Fibroblast of peridontal ligament (primary cell): Measurements from ENCODE around the gene TADA2B.
A peak's percentile ranks its signal among the peaks of the same experiment; 100 is the strongest.
"Not testable (repeated sequence)": the region's sequence is repeated elsewhere in the genome, so short reads cannot be mapped to it uniquely, and the experiment has no call there.

Experiments
- DNase-seq: peaks from one replicate; pipeline ENCODE4 v3.0.0-alpha.2; 2010; ENCODE audit errors: extremely low read depth

TADA2B gene

DNA sequence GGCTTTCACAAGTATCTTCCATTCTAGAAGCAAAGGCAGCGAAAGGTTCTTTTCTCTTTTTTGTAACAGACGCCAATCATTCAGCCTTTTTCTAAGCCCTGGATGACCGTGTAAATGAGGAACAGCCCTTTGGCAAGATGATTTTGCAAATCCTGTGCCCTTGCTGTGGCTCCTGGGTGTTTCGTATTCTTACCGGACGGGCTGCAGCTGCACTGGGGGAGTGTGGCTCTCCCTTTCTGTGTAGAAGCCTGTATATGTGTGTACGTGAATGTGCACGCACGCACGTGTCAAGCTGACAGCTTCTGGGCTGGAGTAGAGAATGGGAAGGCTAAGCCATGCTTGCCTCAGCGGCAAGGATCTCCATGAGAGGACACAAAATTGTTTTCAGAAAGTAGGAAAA is 16.5 kb downstream of the TADA2B start:
- DNase-seq, result no peak

DNA sequence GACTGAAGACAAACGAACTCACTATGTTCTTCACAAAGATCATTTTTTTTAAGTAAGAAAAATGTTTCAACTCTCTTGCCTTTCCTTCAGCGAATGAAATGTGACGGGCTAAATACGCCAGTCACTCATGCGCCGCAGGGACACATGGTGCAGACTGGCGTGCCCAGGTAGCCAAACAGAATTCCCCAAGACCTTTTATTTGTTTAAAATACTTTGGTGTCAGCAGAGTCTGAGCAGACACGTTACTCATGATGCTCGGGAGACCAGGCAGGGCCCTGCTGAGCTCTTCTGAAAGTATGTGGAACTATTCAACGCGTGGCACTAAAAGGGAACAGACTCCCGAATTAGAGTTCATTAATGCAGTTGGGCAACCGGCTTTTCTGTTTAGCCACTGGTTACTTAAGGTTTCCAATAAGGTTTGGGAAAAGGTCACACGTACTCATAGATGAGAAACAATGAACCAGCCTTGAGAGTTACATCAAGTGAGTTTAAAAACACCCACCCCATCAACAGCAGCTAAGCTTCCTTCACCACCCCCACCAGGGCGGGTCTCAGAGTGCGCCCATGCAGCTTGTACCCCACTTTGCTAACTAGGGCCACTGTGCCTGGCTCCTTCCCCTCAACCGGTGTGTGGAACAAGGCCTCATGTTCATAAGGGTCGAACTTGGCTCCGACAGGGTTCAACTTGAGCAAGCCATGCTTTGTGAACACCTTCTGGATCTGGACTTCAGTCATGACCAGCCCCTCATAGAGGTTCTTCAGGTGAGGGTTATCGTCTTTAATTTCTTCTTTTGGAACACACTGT is 17.4 kb downstream of the TADA2B start:
- no peak for DNase-seq

DNA sequence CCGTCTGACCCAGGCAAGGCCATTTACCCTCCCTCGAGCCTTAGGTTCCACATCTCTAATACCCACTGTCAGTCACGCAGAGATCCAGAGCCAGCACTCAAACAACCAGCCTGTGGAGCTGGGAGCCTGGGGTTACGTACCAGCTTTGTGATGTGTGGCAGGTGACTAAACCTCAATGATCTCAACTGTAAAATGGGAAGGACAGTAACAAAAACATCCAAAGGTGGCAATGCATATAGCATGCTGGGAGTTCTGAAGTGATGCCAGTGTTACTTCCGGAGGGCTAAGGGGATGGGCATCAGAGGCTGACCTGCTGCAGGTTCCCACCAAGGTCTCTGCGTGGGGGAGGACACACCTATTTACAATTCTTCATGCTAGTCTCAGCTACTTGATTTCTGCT is 18.6 kb downstream of the TADA2B start:
- no peak for DNase-seq

DNA sequence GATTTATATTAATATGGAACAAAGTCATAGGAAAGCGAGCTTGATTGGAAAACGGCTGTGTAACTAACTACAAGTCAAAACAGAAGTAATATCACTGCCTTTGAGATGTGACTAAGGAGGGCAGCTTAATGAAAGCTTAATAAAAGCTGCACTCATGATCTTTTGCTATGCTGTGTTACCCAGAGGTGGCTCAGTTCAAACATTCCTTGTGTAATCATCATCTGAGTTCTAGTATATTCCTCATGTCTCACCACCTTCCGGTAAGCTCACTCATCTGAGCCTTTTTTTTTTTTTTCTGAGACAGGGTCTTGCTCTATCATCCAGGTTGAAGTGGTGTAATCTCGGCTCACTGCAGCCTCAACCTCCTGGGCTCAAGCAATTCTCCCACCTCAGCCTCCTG is 19.6 kb downstream of the TADA2B start:
- DNase-seq, result no peak

DNA sequence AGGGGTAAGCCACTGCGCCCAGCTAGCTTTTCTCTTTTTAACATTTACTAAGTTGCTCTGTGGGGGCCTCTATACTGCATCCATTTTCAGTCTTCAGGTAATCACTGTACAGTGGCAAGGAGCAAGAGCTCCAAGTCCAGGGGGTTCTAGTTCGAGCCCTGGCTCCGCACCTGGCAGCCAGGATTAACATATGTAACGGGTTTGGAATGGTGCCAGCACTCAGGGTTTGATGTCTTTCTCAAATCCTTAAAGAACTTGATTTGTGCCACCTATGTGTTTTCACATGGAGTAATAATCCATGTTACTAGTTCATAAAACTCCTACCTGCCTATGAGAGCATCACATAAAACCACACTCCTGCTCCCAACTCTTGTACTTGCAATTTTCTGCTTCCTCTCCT is 20.2 kb downstream of the TADA2B start:
- no peak for DNase-seq

DNA sequence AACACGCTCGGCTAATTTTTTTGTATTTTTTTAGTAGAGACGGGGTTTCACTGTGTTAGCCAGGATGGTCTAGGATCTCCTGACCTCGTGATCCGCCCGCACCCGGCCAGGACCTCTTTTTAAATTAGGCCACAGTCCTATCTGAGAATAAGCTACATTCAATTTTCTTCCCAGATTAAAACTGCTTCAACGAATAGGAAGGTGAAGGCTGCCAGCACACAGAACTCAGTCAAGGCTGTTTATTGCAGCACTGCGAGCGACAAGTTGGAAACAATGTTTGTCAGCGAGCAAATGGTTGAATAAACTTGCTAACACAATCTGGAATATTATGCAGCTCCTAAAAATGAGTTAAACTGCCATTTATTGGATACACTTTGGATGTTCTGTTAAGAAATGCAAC is 22.8 kb downstream of the TADA2B start:
- no peak for DNase-seq

DNA sequence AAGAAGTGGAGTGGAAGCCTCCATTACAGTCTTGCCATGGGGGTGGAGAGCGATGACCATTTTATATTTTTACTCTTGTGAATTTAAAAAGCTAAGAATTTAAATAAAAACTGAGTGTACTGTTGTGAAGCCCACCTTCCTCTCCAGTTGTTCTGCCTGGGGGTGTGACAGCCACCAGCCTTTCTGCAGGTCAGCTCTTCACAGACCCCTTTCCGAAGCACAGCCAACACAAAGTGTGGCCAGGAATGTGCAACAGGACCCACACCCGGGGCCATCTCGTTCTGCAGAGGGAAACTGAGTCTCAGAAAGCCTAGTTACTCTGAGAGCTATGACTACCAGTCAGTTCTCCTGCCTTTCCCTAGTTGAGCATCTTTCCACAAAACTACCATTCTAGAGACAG is 23.3 kb downstream of the TADA2B start:
- no peak for DNase-seq

DNA sequence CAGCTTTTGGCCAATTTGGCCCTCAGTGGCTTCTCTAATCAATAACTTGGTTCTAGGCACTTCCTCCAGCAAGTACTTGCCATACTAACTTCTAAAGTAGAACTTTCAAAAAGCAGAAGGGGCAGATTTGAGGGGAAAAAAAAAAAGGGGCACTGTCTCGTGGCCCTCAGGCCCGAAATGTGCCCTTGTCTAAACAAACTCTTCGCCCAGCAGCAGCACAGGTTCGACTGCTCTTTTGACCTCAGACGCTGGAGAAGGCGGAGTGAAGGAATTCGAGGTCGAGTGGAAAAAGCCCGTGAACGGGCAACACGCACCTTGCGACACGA is 23.9 kb downstream of the TADA2B start:
- no peak for DNase-seq

DNA sequence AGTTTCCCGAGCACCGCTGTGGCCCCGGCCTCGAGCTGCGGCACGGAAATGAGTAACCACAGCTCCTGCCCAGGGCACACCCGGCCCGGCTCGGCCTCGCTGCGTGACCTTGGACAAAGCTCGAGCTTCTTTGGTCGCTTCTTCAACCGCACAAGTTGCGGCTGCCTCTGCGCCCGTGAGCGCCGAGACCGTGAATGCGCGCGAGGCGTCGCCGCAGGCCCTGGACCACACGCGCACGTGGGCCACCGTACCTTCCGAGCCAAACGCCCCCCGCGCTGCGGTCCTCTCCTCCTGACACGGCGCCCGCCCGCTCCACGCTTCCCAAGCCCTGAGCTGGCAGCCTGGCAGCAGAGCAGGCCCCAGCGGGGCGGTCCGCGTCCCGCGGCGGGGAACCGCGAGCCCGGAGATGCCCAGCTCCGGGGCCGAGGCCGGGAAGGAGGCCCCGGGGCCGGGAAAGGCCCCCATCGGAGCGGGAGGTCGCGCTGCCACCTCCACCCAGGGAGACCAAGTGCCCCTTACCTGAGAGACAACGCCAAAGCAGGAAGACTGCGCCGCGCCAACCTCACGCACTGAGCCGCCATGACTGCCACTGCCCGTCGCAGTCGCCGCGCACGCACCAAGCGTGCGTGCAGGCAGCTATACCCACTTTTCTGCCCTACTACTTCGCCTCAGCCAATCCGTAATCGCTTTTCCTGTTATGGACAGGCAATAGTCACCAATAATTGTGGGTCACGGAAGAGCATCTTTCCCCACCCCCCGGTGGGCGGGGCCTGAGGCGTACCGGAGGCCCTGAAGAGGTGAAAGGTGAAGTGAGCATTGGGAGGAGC is 24.5 kb downstream of the TADA2B start, which contains the start of gene GRPEL1:
Gene GRPEL1 (minus strand): TSS at position 613 of the 827 bp plus-strand sequence. CDS start 32 bp downstream, at position 581.
- DNase-seq, result peak; percentile 98

DNA sequence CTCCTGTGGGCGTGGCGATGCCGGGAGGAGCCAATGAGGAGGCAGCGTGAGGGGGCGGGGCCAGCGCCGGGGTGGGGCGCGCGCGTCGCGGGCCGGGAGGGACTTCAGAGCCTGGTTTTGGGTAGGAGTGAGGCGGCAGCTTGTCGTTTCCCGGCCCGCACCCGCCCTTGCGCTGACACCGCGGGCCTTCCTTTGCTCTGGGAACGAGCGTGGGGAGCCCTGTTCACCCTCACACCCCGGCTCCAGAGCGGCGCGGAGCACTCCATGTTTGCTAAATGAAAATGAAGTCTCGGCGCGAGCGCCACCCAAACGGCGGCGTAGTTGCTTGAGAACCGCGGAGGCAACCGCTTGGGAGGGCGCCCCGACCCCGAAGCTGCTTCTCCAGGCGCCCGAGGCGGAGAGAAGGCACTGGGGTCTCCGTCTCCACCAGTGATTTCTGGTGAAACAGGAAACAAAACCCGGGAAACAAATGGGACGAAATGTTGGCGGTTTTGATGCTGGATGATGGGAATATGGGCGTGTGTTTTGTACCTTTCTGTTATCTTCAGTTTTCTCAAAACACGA is 25.2 kb downstream of the TADA2B start:
- no peak for DNase-seq

DNA sequence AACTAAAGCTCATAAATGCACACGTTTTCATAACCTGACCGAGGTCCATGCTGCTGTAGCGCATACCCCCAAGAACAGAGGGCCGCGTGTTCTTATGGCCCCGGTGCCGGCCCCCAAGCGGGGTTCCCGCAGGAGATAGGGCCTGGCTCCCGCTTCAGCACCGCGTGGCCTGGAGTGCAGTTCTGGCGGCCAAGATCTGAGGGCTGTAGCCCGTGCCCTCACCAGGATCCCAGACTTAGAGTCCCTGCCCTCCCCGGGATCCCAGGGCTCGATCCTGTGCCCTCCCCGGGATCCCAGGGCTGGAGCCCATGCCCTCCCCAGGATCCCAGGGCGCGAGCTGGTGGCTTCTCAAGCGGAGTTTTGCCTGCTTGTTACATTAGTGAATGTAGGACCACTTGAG is 25.7 kb downstream of the TADA2B start:
- DNase-seq, result no peak

DNA sequence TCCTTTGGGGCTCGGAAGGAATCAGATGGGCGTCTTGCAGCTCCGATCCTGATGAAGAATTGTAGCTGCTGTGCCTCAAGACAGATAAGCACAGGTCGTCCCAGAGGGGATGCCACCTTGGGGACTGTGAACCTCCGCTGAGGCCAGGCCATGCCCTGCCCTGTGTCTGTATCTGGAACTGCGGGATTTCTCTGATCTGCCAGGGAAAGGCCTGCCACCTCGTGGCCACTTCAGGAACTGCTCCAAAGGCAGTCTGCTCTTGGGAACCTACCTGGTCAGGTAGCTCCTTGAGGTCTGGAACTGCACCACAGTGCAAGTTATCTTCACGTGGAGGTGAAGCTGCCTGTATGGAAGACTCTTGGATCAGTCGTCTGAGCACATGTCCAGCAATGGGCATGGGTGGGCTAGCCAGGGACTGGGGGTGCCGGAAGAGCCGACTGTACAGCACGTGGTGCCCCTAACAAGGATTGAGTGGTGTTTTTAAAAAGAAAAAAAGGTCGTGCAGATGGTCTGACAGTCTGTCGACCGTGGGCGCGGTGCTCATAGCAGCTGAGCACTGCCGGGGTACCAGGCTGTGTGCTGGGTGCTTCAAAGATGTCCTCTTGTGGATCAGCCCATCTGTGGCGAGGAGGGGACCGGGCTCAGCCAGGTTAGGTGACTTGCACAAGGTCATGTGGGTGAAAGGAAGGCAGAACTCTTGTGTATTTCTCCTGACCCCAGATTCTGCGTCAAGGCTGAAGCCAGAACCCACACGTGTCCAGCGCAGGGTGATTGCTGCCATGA is 27.7 kb downstream of the TADA2B start:
- DNase-seq, result peak; percentile 63

DNA sequence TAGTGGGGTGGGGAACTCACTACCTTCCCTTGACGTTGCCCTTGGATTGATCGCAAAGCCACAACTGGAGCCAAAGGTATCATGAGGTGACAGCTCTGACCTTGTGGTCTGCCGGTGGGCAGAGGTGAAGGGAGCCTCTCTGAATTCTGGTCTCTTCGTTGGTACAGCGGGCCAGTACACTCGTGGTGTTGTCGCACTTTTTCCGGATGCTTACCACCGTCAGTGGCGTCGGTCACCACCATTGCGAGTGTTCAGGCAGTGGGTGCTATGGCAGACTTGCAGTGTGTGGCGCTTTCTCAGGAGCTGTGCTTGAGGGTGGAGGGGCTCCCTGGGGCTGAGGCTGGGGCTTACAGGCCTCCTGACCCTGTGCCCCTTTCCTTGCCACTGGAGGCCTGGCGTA is 29.9 kb downstream of the TADA2B start:
- no peak for DNase-seq

DNA sequence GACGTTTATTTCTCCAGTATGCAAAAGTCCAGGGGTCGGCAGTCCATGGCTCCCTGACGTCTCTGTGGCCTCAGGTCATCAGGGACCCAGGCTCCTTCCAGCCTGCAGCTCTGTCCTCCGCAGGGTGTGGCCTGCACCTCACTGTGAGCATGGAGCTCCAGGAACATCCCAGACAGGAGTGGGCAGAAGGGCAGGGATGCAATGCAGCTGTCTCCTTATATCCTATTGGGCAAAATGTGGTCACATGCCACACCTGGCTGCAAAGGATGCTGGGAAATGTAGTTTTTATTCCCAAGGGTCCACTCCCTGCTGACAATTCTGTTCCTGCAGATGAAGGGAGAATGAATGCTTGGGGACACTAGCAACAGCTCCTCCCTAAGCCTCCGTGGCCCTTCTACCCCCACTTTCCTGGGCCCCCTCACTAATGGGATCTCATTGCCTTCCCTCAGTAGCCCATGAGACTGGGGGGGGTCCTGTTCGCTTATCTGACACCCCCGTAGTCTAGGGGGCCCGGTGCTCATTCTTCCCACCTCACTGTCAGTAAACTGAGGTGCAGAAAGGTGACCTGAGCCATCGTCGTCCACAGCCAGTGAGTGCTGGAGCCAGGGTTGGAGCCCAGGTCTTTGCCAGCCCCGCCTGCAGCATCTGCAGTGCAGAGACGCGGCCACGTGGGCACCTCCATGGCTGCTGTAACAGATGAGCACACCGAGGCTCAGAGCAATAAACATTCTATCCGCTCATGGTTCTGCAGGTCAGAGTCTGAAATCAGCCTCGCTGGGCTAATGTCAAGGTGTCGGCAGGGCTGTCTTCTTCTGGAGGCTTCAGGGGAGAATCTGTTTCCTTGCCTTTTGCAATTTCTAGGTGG is 30.6 kb downstream of the TADA2B start:
- DNase-seq, result no peak

DNA sequence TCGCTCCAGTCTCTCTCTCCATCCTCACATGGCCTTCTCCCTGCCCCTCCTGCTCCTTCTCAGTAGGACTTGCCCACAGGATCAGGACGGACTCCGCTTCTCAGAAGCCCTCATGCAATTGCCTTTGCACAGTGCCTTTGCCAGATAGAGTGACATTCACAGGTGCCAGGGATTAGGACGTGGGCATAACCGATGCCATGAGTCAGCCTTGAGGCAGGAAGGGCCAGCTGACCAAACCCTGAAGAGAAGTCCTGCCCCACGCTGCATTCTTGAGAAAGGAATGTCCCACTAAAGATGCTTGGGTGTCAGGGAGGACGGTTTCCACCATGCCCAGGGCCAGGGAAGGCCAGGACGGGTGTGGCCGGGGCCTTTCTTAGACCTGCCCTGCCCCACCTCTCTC is 31.3 kb downstream of the TADA2B start:
- DNase-seq, result no peak

DNA sequence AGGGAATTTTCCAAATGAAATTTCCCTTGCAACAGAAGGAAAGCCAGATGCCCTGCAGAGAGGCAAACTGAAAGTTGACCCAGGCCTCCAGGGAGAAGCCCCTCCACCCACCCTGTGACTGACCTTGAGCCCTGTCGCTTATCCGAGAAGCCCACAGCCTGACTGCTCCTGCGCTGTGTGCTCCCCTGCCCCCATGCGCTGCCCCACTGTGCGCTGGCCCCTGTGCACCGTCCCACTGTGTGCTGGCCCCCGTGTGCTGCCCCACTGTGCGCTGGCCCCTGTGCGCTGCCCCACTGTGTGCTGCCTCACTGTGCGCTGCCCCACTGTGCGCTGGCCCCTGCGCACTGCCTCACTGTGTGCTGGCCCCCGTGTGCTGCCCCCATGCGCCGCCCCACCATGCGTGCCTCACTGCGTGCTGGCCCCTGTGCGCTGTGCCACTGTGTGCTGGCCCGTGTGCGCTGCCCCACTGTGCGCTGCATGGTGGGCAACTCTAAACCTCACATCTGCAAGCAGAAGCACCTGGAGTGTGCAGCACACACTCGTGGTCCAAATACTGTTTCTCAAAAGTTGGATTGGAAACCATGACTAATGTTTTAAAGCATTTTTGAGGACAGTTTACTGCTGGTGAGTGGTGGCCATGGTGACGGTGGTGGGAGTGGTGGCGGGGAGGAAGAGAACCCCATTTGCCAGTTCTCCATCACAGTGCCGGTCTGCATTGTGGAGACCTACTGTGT is 33.0 kb downstream of the TADA2B start:
- no peak for DNase-seq

DNA sequence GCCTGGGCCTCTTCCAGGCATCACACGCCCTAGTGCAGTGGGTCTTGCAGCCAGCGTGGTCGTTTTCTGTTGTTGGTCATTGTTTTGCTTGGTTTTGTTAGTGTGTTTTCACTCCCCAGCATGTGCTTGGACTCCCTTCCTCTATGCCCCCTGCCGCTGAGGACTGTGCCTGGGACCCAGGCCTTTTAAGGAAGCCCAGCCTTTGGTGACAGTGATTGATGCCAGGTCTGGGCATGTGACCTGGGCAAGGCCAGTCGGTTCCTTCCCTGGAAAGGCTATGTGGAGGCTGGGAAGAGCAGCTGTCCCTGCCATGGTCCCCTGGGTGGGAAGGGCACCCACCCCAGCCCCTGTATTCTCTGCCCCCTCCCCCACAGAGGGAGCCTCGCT is 33.5 kb downstream of the TADA2B start:
- DNase-seq, result no peak

DNA sequence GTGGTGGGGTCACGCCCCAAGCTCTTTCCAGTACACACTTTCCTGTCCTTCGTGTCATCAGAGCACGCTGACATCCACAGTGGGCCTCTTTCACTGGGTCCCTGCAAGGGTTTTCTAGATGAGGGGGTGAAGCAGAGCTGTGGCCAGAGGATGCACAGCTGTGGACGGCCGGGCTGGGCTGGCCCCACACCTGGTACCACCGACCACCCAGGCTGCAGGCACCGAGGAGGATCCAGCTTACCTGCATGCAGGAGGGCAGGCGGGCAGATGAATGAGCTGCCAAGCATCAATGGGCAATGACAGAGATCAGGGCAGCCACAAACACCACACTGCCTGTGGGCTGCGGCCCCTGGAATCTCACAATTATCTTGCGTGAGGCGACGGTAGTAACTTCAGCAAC is 34.2 kb downstream of the TADA2B start:
- DNase-seq, result no peak

DNA sequence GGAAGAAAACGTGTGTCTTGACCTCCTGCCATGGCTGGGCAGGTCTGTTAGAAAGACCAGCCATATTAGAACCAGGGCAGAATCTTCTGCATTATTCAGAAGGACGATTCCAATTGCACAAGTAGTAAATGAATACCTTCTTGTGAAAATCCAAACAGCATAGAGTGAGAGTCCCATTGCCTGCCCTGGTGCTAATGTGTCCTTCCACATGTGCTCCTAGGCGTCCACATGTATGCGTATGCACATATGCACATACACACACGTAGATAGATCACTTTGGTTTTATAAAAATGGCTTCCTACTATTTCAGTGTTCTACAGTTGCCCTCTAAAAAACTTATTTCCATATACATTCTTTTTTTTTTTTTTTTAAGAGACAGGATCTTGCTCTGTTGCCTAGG is 34.9 kb downstream of the TADA2B start:
- DNase-seq, result no peak

DNA sequence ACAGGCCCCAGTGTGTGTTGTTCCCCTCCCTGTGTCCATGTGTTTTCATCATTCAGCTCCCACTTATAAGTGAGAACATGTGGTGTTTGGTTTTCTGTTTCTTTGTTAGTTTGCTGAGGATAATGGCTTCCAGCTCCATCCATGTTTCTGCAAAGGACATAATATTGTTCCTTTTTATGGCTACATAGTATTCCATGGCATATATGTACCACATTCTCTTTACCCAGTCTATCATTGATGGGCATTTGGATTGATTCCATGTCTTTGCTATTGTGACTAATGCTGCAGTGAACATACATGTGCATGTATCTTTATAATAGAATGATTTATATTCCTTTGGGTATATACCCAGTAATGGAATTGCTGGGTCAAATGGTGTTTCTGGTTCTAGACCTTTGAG is 36.3 kb downstream of the TADA2B start:
- DNase-seq, result not testable (repeated sequence)
